ENCODE results near the gene ADK.
A peak's percentile ranks its signal among the peaks of the same experiment; 100 is the strongest.

The ADK gene

DNA sequence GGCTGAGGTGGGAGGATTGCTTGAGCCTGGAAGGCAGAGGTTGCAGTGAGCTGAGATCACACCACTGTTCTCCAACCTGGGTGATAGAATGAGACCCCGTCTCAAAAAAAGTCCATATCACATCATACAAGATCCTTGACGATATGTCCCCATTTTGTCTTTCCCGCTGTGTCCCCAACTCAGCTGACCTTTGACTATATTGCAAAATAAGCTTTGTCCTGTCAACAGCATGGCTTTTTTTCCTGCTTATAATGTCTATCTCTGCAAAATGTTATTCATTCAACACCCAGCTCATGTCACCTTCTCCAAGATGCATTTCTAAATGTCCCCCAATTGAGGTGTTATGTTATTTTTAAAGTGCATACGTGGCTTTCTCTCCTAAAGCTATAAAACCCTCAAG, 539.4 kb downstream of the ADK start:
- no peak for DNase-seq

DNA sequence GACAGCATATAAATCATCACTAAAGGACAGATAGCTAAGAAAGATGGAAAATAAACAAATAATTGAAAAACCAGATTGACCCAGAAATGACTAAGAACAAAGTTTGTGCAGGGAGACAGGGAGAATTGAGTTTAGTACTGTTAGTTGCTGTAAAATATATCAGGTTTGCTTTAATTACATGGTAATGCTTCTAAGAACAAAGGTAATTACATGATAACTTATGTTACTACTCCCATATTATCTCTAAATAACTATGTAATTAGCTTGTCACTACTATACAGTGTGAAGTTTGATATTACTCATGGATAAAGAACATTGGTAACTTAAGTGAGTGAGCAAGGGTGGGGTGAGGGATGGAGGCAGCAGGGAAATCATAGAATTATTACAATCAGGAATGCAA, 540.1 kb downstream of the ADK start:
- no peak for DNase-seq

DNA sequence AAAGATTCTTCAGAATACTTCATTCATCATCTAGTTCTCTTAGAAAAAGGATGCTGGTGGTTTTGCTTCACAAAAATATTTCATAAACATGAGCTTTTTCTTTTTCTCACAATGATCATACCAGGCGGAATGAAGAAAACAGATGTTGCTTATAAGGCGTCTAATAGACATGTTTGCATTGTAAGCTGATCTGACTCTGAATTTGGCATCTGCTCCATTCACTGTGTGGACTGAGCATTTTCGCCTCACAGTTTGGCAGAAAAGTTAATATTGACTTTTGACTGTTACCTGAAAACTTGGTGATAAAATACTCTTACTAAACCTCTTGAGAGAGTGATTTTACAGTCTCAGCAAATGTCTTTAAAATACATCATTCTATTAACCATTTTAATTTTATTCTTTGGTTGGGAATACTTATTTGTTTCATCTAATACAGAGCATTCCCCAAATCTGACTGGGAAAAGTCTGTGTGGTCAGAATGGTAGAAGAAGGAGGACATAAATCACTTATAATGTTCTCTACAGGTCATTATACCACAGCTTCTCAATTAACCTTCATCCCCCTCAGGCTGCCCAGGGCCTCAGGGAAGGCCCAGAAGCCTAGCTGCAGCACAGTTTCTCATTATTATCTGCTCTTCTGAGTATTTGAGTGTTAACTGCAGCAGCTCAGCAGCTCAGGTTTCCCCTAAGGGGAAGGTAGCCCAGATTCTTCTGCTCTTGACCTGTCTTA, 553.8 kb downstream of the ADK start:
- DNase-seq, result no peak

DNA sequence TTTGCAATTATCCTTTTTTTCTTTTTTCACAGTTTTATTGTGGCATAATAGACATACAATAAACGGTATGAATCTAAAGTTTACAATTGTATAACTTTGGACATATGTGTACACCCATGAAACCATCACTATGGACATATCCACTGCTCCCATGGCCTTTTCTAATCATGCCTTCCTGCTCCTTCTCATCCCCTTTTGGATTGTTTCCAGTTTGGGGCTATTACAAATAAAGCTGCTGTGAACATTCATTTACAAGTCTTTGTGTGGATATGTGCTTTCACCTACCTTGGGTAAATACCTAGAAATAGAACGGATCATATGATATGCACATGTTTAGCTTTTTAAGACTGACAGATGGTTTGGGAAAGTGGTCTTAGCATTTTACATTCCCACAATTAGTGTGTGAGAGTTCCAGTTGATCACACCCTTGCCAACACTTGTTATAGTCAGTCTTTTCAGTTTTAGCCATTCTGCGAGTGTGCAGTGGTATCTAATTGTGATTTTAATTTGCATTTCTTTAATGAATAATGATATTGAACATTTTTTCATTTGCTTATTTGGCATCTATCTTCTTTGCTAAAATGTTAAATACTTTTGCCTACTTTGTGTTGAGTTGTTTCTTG, 554.4 kb downstream of the ADK start:
- no peak for DNase-seq

DNA sequence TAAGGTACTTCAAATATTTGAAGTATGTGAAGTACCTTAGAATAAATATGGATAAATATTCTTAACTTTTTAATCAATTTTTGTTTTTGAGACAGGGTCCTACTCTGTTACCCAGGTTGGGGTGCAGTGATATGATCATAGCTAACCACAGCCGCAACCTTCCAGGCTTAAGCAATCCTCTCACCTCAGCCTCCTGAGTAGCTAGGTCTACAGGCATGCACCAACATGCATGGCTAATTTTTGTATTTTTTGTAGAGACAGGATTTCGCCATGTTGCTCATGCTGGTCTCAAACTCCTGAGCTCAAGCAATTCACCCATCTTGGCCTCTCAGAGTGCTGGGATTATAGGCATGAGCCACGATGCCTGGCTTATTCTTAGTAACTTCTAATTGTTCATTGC, 555.9 kb downstream of the ADK start:
- DNase-seq, result no peak

DNA sequence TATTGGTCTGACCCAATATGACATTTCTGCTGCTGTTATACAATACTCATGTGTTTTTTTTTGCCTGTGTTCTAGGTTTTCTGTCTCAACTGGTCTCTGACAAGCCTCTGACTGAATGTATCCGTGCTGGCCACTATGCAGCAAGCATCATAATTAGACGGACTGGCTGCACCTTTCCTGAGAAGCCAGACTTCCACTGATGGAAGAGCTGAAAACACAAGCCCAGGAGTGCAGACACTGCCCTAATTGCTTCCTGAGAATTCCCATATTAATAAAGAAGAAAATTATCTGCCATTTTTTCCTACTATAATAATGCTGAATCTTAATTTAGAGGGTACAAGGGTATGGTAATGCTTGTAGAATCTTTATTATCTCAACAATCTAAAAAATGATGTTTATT, 557.2 kb downstream of the ADK start:
- DNase-seq, result no peak

DNA sequence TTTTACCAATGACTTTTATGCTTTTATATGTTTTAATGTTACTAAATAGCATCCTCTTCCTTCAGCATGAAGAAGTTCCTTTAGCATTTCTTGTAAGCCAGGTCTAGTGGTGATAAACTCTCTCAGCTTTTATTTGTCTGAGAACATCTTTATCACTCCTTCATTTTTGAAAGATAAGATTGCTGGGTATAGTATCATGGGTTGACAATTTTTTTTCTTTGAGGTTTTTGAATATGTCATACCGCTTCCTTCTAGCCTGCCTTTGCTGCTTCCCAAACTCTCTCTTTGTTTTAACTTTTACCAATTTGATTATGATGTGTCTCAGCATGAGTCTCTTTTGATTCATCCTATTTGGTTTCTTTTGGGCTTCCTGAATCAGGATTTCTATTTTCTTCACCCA, 567.2 kb downstream of the ADK start:
- DNase-seq, result no peak

DNA sequence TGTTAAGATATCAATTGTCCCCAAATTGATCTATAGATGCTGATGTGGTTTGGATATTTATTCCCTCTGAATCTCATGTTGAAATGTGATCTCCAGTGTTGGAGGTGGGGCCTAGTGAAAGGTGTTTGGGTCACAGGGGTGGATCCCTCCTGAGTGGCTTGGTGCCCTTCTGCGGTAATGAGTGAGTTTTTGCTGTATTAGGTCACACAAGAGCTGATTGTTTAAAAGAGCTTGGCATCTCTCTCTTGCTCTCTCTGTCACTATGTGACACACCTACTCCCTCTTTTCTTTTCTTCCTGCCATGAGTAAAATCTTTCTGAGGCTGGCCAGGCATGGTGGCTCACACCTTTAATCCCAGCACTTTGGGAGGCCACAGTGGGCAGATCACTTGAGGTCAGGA, 577.2 kb downstream of the ADK start:
- DNase-seq, result no peak

DNA sequence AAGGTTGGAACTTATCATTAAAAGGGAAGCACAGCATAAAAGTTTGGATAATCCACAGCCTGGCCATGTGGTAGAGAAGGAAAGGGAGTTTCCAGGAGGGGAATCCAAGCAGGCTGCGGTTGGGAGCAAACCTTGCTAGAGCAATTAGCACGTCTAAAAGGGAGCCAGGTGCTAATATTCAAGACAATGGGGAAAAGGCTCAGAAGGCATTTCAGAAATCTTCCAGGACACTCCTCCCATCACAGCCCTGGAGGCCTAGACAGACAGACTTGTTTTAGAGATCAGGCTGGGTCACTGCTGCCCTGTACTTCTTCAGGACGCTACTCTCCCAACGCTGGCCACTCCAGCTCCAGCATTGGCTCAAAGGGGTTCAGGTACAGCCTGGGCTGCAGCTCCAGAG, 579.2 kb downstream of the ADK start:
- DNase-seq, result no peak

DNA sequence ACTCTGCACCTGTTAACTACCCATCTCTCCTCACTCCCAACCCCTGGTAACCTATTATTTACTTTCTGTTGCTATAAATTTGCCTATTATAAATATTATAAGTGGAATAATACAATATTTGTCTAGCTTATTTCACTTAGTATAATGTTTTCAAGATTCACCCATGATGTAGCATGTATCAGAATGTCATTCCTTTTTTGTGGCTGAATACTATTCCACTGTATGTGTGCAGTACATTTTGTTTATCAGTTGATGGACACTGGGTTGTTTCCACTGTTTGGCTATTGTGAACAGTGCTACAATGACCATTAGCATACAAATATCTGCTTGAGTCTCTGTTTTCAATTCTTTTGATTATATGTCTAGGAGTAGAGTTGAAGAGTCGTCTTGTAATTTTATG, 582.6 kb downstream of the ADK start:
- no peak for DNase-seq

DNA sequence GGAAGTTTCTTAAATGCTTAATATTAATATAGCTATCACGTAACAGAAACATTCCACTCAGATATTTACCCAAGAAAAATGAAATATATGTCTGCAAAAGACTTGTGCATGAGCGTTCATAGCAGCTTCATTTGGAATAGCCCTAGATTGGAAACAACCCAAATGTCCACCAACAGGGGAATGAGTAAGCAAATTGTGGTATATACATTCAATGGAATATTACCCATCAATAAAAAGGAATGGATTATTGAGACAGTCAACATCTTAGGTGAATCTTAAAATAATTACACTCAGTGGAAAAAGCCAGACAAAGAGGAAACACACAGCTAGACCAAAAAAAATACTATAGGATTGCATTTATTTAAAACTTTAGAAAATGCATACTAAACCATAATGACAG, 585.0 kb downstream of the ADK start:
- no peak for DNase-seq

DNA sequence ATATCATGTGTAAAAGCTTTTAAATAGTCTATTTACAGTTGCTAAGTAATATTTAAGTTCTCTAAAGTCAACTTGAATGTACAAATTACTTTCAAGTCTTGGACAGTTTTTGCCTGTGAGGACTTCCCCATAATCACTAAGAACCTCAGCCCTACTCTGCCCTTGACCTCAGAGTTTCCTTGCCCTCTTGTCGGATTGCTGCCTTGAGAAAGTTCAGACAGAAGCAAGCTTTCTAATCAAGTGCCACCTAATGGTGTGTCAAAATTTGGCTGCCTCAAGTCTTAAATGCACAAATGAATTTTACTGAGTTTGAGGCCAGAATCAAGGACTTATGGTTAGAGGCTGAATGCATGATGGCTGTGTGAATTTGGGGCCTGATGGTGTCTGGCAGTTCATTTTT, 587.0 kb downstream of the ADK start:
- peak; percentile 40 for DNase-seq

DNA sequence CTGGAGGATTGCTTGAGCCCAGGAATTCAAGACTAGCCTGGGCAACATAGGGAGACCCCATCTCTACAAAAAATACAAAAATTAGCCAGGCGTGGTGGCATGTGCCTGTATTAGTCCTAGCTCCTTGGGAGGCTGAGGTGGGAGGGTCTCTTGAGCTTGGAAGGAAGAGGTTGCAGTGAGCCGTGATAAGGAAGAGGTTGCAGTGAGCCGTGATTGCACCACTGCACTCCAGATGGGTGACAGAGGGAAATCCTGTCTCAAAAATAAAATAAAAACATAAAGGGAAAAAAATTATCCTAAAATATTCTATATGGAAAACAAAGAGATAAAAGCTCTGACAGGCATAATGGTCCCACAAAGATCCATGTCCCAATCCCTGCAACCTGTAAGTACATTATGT, 587.5 kb downstream of the ADK start:
- no peak for DNase-seq

DNA sequence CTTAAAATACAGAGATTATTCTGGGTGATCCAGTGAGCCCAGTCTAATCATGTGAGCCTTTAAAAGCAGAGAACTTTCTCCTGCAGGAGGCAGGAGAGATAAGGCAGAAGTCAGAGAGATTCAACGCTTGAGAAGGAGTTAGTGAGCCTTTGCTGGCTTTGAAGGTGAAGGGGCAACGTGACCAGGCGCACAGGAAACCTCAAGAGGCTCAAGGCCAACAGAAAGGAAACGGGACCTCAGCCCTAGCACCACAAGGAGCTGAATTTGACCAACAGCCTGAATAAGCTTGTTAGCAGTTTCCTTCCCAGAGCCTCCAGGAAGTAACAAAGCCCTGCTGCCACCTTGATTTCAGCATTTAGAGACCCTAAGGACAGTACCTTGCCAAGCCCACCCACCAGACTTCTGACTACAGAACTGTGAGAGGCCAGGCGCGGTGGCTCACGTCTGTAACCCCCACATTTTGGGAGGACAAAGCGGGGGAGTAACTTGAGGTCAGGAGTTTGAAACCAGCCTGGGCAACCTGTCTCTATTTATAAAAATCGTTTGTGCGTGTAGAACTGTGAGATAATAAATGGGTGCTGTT, 588.1 kb downstream of the ADK start:
- DNase-seq, result peak; percentile 65

DNA sequence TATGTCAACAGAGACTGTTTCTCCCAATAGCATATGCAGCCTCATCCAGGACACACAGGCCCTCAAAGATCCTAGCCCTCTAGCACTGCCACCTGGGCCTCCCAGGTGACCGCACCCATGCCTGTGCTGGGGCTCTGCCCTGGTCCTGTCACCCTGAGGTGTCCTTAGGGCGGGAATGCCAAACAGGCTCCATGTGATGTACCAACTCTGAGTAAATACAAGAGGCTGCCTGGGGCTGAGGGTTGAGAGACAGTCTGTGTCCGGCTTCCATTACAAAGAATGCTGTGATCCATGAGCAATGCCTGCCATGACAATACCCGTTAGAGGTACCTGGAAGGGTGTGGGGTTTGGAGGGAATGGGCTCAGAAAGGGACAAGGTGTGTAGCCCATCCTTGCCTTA, 592.4 kb downstream of the ADK start:
- no peak for DNase-seq

DNA sequence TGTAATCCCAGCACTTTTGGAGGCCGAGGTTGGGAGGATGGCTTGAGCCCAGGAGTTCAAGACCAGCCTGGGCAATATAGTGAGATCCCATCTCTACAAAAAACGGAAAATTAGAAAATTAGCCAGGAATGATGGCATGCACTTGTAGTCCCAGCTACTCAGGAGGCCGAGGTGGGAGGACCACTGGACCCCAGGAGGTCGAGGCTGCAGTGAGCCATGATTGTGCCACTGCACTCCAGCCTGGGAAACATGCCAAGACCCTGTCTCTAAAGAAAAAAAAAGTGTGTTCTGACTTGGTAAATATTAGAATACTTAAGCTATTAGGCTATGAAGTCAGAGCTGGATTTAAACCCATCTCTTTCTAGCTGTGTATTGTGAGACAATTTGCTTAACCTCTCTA, 594.4 kb downstream of the ADK start:
- DNase-seq, result no peak

DNA sequence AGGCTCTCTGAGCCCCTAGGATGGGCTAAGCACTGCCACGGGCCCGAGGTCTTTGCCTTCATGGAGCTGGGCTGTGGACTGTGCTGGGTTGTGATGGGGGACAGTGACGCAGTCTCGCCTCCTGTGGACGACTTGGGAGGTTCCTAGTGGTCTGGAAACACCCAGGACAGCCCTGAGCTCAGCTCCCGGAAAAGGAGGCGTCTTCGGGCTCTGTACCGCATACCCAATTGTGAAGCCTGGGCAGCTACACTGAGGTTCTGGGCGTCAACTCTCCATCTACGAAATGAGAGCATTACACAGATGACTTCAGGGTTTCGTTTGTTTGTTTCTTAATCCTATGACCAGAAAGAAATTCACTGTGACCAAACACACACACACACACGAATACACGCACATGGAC, 595.8 kb downstream of the ADK start:
- DNase-seq, result no peak

DNA sequence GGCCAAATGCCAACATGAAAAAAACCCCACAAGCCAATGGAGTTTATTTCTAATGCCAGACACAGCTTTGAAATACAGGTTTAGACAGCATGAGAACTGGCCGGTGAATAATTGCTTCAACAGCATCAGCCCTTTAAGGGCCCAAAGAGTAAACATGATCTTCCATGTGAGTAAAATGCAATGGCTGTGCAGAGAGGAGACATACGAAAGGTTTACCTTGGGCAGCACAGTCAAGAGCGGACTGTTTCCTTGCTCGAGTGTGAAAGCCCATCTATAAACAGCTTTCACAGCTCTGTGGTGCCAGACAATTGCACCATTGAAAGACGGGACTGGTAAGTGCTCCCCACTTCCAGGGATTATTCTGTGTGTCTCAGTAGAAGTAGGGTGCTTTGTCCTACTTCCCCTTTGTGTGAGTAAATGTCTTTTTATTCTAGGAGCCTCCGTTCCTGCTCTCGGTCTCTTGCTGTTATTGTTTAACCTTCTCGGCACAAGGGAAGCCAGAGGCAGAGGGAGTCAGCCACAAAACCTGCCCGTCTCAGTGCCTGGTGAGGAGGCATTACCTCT, 597.5 kb downstream of the ADK start:
- no peak for DNase-seq

DNA sequence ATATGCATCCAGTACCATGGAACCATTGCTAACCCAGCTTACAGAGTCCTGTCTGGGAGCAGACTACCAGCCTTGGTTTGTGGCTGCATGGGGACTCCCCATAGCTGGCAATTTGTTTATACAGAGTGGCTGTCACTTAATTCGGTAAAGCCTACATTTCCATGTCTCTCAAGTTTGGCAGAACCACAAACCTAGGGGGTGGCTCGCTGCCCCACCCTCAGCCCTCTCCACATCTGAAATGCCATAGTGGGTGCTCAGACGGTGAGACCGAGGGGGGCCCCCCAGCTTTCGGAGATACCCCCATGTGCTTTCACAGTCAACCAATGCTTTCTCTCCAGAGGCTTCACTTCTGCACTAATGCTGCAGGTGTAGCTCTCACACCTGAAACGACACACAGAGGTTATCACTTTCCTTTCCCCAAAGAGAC, 599.8 kb downstream of the ADK start:
- DNase-seq, result no peak

DNA sequence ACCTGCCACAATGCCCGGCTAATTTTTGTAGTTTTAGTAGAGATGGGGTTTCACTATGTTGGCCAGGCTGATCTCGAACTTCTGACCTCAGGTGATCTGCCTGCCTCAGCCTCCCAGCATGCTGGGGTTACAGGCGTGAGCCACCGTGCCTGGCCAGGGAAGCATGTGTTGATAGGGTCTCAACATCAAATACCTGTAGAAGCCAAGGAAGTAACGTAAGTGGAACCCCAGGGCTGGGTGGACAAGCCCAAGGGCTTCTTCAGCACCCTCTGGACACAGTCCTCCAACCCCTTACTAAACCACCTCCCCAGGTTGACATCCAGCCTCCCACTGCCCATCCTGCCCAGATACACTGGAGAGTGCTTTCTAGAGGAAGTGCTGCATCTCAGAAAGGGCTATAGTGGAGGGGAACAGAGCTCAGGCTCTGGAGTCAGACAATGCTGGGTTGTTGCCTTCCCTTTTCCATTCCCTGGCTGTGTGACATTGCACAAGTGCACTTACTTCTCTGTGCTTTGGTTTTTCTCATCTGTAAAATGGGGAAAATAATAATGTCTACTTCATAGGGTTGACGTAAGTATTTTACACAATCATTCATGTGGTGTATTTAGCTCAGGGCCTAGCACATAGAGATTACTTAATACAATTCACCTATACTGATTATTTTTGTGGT, 601.5 kb downstream of the ADK start:
- DNase-seq, result no peak

DNA sequence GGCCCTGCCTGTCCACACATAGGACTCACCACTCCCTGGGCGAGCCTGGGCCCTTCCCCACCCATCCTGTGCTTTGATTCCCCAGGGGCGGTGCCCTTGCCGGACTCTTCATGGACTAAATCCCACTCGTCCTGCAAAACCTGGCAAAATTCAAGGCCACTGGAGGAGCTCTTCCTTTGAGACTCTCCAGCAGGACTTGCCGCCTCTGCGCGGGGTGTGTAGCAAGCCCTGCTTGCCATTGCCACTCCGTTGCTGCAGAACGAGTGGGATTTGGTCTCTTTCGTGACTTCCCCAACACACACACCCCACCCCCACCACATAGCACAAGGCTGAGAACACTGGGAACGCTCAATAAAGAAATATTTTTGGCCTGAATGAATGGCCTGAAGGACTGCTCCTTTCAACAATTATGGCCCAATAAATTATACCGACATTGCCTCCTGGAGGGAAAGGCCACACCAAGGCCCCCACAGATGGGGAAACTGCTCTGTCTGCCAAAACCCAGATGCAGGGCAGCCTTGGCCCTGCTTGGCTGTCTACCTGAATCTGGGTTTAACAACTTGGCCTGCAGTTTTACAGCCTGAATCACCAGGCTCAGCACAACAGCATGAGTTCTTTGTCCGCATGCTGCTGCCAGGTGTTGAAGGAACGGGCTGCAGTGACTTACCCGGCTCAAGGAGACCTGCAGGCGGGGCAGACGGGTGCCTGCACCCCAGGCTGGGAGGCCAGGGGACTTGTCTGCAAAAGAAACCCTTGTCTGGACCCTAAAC, 602.6 kb downstream of the ADK start:
- DNase-seq, result no peak

DNA sequence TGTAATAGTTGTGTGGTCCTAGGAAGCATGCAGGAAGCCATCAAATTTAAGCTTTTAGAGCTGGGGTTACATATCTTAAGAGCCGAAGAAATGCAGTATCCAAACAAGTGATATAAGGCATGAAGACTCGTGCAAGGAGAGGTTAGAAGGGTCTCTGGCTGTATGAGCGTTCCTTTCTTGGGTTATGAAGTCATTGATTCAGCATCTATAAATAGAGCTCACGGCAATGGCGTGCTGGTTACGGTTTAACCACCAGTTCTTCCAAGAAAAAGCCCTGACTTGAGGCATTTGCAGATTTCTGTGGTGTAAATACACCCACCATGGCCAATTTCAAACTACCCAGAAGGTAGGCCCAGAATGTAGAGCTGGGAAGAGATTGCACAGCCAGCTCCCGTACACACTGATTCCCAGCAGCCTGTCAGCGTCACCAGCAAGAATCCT, 603.4 kb downstream of the ADK start:
- DNase-seq, result no peak

DNA sequence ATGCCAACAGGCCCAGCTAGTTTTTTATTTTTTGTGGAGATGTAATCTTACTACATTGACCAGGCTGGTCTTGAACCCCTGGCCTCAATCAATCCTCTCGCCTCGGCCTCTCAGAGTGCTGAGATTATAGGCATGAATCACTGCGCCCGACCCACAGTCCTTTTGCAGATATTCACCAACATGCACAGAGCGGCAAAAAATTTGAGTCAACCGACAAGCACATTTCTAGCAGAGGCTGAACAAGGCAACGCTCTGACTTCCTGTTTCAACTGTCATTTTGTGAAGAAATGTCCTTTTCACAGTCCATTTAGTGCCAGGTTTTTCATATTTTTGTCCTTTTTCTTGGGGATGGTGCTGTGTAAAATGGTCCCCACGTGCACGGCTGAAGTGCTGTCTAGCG, 604.3 kb downstream of the ADK start:
- DNase-seq, result no peak

All from hematopoietic multipotent progenitor cell treated with erythropoietin and hydrocortisone succinate and interleukin-3 and kit ligand, for 8 days (in vitro differentiated cells).